Activated effector memory CD4-positive, alpha-beta T cell treated with Interleukin-2 at 50 U/mL for 16 hours (primary cell): ENCODE data around the gene PHF5A.
A peak's percentile ranks its signal among the peaks of the same experiment; 100 is the strongest.
"Not testable (repeated sequence)": the region's sequence is repeated elsewhere in the genome, so short reads cannot be mapped to it uniquely, and the experiment has no call there.

ENCODE experiments used
- DNase-seq: peaks from one replicate; pipeline ENCODE4 v3.0.0-alpha.2; 2020

Gene PHF5A

GRCh38 chr22:41487037-41487935, 18.8 kb upstream of the PHF5A start:
- no peak for DNase-seq

GRCh38 chr22:41485033-41485432, 16.5 kb upstream of the PHF5A start:
- DNase-seq: no peak

GRCh38 chr22:41482319-41482935, 13.9 kb upstream of the PHF5A start:
- DNase-seq: no peak

DNA sequence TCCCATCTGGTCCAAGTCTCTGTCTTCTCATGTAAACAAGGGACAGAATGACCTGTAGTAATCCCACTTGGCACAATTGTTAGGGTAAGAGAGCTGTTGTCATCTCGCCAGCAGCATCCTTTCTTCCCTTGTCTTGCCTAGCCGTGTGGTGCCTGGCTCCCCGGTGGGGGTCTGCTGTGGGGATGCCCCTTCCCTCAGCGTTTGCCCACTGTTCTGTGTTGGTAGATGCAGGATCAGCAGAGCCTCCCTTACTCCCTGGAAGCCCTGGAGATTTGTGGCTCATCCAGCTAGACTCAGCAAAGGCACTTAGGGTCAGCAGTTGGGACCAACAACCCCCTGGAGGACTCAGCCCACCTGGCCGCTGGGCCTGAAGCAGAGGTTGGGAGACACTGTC, 13.4 kb upstream of the PHF5A start:
- no peak for DNase-seq

DNA sequence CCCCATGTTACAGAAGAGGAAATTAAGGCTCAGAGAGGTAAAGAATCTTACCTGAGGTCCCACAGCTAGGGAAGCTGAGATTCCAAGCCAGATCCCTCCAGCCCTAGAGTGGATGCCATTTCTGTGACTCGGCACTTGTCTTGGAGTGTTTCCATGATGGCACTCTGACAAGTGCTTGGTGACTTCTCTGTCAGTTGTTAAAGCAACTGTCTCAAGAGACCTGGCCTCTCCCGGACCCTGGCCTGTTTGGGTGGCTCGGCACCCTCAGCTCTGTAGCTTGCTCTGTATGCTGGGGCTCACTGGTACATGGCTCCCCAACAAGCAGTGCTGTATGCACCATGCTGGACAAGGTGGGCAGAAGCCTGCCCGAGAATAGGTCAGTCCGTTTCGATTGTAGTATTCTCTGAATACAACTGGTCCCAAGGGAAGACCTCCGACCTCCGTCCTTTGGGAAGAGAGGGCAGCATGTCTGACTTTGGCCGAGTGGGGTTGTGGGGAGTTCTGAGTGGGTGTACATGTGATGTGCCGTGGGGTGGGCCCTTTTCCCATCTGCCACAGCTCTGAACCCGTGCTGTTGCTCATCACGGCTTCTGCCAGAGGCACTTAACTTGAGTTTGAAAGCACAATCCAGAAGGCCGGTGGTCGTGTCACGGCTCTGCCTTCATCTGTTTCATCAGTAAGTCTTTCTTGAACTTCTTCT, 12.8 kb upstream of the PHF5A start:
- no peak for DNase-seq

DNA sequence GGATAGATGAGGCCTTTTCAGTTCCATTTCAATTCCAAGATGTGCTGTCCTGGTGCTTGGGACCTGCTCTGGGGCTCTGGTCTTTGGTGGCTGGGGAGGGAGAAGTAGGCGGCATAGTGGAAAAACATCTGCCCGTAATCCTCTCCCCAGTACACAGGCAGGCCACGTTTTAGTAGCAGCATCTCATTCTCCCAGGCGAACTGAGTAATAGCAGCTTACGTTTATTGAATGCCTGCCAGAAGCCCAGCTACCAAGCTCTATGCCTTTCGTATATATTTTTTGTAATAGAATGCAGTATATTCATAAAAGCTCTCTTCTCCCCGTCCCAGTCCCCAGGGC, 11.9 kb upstream of the PHF5A start:
- no peak for DNase-seq

- DNase-seq: no peak
Measured at GRCh38 chr22:41479671-41480396, 11.3 kb upstream of the PHF5A start.

DNA sequence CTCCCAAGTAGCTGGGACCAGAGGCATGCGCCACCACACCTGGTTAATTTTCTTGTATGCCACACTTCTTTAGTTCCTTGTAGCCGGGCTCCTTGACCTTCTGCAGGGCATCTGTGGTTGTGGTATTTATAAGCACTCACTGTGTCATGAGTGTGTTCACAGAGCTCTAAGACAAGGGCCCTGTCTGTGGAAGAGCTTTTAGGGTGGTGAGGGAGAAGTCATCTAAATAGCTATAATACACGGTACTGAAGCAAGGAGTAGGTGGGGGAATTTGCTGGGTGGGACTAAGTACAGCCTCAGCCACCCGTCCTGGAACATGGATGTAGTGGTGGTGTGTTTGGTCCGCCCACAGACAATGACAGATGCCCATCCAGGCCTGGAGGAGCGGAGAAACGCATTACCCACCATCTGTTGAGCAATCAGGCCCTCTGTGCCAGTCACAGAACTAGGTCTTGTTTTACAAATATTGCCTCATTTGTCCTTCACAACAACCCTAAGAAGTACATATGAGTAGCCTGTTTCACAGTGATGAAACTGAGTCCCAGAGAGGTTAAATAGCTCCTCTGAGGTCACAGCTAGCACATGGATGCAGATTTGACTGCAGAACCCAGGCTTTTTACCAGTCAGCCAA, 10.5 kb upstream of the PHF5A start:
- DNase-seq: no peak

GRCh38 chr22:41478473-41478872, 10.0 kb upstream of the PHF5A start:
- no peak for DNase-seq

- no peak for DNase-seq
Measured at GRCh38 chr22:41474872-41475451, 6.5 kb upstream of the PHF5A start.

GRCh38 chr22:41471568-41471967, 3.1 kb upstream of the PHF5A start:
- DNase-seq: no peak

DNA sequence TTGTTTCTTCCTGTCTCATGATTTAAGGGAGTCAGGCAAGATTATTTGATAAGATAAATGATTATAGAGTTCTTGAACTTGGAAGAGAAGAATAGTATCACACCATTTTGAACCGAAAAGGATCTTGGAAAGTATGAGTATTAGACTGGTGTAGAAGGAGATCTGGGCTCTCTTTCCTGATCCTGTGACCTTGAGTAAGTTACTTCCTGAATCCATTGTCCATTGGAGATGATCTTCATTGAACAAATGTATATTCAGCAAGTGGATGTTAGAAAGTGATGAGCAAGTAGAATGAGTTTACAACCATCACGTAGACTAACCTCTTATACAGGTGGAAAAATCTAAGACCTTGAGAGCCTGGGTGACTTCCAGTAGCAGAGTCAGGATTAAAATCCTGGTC, 2.4 kb upstream of the PHF5A start:
- DNase-seq: no peak

- DNase-seq: no peak
Measured at GRCh38 chr22:41469218-41469851, 843 bp upstream of the PHF5A start.

- DNase-seq: no peak
Measured at GRCh38 chr22:41461901-41462300, 6.6 kb downstream of the PHF5A start.

GRCh38 chr22:41460071-41460470, 8.4 kb downstream of the PHF5A start:
- DNase-seq: not testable (repeated sequence)

DNA sequence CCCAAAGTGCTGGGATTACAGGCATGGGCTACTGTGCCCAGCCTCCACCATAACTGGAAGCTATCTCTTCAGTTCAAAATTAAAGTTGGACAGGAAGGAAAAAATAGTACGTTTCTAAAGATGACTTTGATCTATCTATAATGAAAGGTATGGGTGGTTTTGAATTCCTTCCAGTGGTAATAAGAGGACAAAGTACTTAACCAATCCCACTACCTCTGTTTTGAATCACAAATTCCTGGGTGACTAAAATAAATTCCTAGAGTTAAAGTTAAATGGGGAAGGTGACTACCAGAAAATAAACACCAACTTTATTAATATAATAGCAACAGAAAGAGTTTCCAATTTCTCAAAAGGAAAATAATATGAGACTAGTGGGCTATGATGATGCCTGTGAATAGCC, 9.1 kb downstream of the PHF5A start:
- no peak for DNase-seq

GRCh38 chr22:41458161-41458728, 10.2 kb downstream of the PHF5A start:
- DNase-seq: no peak

DNA sequence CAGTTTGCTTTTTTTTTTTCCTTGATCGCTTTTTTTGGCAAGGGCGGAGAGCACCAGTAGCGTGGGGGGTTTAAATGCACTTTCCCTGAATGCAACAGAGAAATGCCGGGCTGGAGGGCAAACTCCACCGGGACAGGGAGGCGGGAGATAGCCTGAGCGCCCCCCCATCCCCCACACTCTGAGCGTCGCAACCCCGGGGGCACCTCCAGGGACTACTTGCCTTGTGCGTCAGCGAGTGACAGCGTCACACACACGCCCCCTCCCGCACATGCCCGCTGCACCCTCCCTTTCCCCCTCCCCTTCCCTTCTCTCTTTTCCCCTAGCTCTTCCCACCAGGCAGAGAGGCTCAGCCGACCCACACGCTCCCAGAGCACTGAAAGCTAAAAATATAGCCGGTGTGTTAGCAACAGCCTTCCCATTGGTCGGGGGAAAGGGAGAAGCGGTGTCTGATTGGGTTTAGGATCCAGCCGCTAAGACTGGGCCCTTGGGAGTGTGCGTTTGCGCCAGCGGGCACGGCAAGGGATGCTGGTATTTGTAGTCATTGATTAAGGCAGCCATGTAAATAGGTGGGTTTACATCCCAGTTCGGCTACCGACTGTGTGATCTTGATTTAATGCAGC, 20.2 kb downstream of the PHF5A start:
- DNase-seq: peak; percentile 83

GRCh38 chr22:41447435-41448188, 20.9 kb downstream of the PHF5A start:
- peak; percentile 48 for DNase-seq
